GM10266 (cell line): Measurements from ENCODE around the gene NT5DC1.

Experiments used
- DNase-seq: peaks from one replicate; pipeline ENCODE4 v3.0.0; 2012; ENCODE audit errors: extremely low spot score
- TF ChIP-seq, protein P1 (sequence below): IDR thresholded peaks from 2 replicates; pipeline ENCODE4 v1.5.1; 2012; ENCODE audit warnings: mild to moderate bottlenecking, low read depth; ENCODE audit not compliant: control insufficient read depth, insufficient read depth; ENCODE audit errors: missing control alignments

The NT5DC1 gene

GRCh38 chr6:116156405-116157326 is 56.0 kb downstream of the NT5DC1 start:
- DNase-seq: no peak

DNA sequence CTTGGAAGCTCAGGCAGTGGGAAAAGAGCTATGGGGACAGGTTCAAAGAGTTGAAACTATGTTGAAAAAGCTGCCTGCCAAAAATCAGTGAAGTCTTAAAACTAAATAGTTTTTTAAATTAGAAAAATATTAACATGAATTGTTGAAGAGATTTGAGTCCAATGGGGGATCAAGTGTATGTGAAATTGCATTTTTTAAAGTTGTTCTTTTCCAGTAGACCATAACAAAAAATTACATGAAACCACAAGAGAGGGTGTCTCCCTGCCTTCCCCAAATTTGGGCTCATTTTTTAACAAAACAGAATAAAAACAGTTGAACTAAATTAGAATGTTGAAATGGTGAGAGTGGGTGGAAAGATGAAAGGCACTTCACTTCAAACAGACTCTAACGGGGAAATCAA is 56.7 kb downstream of the NT5DC1 start:
- DNase-seq: no peak
- TF ChIP-seq, protein P1, sequence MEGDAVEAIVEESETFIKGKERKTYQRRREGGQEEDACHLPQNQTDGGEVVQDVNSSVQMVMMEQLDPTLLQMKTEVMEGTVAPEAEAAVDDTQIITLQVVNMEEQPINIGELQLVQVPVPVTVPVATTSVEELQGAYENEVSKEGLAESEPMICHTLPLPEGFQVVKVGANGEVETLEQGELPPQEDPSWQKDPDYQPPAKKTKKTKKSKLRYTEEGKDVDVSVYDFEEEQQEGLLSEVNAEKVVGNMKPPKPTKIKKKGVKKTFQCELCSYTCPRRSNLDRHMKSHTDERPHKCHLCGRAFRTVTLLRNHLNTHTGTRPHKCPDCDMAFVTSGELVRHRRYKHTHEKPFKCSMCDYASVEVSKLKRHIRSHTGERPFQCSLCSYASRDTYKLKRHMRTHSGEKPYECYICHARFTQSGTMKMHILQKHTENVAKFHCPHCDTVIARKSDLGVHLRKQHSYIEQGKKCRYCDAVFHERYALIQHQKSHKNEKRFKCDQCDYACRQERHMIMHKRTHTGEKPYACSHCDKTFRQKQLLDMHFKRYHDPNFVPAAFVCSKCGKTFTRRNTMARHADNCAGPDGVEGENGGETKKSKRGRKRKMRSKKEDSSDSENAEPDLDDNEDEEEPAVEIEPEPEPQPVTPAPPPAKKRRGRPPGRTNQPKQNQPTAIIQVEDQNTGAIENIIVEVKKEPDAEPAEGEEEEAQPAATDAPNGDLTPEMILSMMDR: no peak

More at GRCh38 chr6:116156405-116157326, 56.0 kb downstream of the NT5DC1 start:
- TF ChIP-seq, protein P1: no peak

DNA sequence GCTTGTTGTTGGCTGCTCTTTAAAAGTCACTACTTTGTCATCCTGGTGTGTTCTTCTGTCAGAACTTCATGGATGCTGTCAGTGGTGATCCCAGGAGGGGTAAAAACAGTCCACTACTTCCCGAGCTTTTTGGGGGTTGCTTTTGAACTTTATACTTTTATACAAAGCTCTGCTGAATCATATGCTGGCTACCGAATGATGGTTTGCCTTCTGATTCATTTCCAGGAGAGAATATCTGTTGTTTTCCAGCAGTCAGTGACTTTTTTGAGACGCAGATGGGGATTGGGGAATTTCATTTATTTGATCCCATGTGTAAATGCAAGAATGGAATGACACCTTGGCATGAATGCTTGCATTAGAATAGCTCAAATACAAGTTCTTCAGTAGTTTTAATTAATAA is 58.0 kb downstream of the NT5DC1 start:
- TF ChIP-seq, protein P1: no peak
- no peak for DNase-seq

DNA sequence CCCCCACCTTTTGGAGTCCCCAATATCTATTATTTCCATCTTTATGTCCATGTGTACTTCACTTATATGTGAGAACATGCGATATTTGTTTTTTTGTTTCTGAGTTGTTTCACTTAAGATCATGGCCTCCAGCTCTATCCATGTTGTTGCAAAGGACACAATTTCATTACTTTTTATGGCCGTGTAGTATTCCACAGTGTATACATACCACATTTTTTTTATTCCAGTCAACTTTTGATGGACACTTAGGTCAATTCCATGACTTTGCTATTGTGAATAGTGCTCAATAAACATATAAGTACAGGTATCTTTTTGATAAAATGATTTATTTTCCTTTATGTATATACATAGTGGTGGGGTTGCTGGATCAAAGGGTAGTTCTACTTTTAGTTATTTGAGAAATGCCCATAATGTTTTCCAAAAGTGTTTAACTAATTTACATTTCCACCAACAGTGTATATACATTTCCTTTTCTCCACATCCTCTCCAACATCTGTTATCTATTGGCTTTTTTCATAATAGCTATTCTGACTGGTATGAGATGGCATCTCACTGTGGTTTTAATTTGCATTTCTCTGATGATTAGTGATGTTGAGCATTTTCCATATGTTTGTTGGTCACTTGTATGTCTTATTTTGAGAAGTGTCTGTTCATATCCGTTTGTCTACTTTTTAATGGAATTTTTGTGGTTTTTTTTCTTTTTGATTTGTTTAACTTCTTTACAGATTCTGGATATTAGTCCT is 59.3 kb downstream of the NT5DC1 start:
- no peak for DNase-seq
- TF ChIP-seq, protein P1: no peak

GRCh38 chr6:116165596-116165995 is 64.9 kb downstream of the NT5DC1 start:
- no peak for DNase-seq
- TF ChIP-seq, protein P1: no peak

GRCh38 chr6:116166369-116166768 is 65.7 kb downstream of the NT5DC1 start:
- no peak for DNase-seq
- TF ChIP-seq, protein P1: no peak
